ENCODE measurements around the gene HELZ. TPM values are rescaled to one million over a fixed set of nuclear protein-coding genes. Genes with fewer than 3 reads are reported as not detected.

The HELZ gene
- polyA plus RNA-seq, 3 donors: 24.8 to 44.1 (median 39.9) TPM

DNA sequence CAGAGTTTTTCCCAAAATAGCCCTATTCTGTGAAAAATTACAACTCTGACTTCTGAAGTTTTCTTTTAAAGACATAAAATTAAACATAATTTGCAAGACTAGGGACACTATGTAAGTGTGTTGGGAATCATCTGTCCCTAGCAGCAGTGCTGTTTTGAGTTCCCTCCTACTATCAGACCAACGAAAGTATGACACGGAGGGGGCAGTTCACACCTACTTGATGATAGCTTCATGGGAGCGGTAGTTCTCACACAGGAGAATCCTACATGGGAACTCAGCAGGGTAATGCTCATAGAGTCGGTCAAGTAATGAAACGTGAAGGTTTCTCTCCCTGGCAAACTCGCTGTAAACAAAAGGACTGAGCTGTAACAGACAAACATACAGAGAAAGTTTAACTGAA lies 96.6 kb downstream of the HELZ start:
- Mint-ChIP-seq H3K36me3 (peaks cover 79 to 89% of the 10 kb centered on the region in 2 donors), H3K4me3 (no peak overlapping the region), H3K4me1 (no peaks in the 10 kb centered on the region), H3K27me3 (ENCODE audit: low read depth in 3 of 3) (no peaks in the 10 kb centered on the region), H3K27ac (peak overlapping the region in 1 of 7 donors; percentile 27), H3K9me3 (peaks cover 0 to 3% (median 0%) of the 10 kb centered on the region in 7 donors)
- no peaks in the 10 kb centered on the region for H3K9me3 ChIP-seq (replicated peaks in 1 of 2; ENCODE audit: control insufficient read depth in 1 of 2, insufficient read depth in 1 of 2, low read length in 2 of 2)
- no peak overlapping the region for H3K4me2 ChIP-seq (replicated peaks; ENCODE audit: extremely low read depth, low read length, poor library complexity, severe bottlenecking)
- H3K27me3 ChIP-seq (ENCODE audit: control insufficient read depth in 2 of 2, insufficient read depth in 2 of 2, low read length in 2 of 2): no peaks in the 10 kb centered on the region
- WGBS (ENCODE audit: insufficient coverage): 100% methylated on average over 1 of the region's 6 CpGs
- peaks cover 35% of the 10 kb centered on the region for H4K20me1 ChIP-seq (ENCODE audit: insufficient read depth, low read length)
- H3K4me1 ChIP-seq (ENCODE audit: control insufficient read depth in 1 of 2, insufficient read depth in 2 of 2, low read length in 2 of 2): no peaks in the 10 kb centered on the region
- H3K9ac ChIP-seq (ENCODE audit: insufficient read depth, low read length, poor library complexity, severe bottlenecking): no peak overlapping the region
- intact Hi-C loops (cut with micrococcal nuclease): no loop called here
- no peak for DNase-seq
- no peak overlapping the region for H3K4me3 ChIP-seq (replicated peaks in 1 of 3; ENCODE audit: low read depth in 2 of 3, low read length in 3 of 3)
- no peak overlapping the region for H2AFZ ChIP-seq (ENCODE audit: insufficient read depth, low read depth, low read length, poor library complexity, severe bottlenecking)
- peaks cover 81 to 100% of the 10 kb centered on the region in 2 donors for H3K36me3 ChIP-seq (replicated peaks in 1 of 2; ENCODE audit: control insufficient read depth in 1 of 2, insufficient read depth in 2 of 2, low read length in 2 of 2)
- no peak for TF ChIP-seq CTCF (IDR thresholded peaks at IDR 0.05)
- no peak overlapping the region for H3K27ac ChIP-seq (ENCODE audit: low read depth in 1 of 2, low read length in 2 of 2)
- H3K79me2 ChIP-seq (ENCODE audit: insufficient read depth, low read length): peaks cover 5% of the 10 kb centered on the region

- Histone ChIP-seq H3K36me3 (replicated peaks in 1 of 2; ENCODE audit: control insufficient read depth in 1 of 2, insufficient read depth in 2 of 2, low read length in 2 of 2) (peaks cover 80 to 87% of the 10 kb centered on the region in 2 donors), H3K9me3 (replicated peaks in 1 of 2; ENCODE audit: control insufficient read depth in 1 of 2, insufficient read depth in 1 of 2, low read length in 2 of 2) (no peaks in the 10 kb centered on the region), H2AFZ (ENCODE audit: insufficient read depth, low read depth, low read length, poor library complexity, severe bottlenecking) (no peak overlapping the region), H3K4me2 (replicated peaks; ENCODE audit: extremely low read depth, low read length, poor library complexity, severe bottlenecking) (no peak overlapping the region), H3K79me2 (ENCODE audit: insufficient read depth, low read length) (peaks cover 7% of the 10 kb centered on the region), H3K4me1 (ENCODE audit: control insufficient read depth in 1 of 2, insufficient read depth in 2 of 2, low read length in 2 of 2) (peaks cover 3 to 6% of the 10 kb centered on the region in 2 donors), H3K4me3 (replicated peaks in 1 of 3; ENCODE audit: low read depth in 2 of 3, low read length in 3 of 3) (no peak overlapping the region), H3K27me3 (ENCODE audit: control insufficient read depth in 2 of 2, insufficient read depth in 2 of 2, low read length in 2 of 2) (no peaks in the 10 kb centered on the region), H3K9ac (ENCODE audit: insufficient read depth, low read length, poor library complexity, severe bottlenecking) (no peak overlapping the region), H4K20me1 (ENCODE audit: insufficient read depth, low read length) (peaks cover 15% of the 10 kb centered on the region), H3K27ac (ENCODE audit: low read depth in 1 of 2, low read length in 2 of 2) (no peak overlapping the region)
- WGBS (ENCODE audit: insufficient coverage): no CpG with 5 or more reads among the region's 4 CpGs
- Mint-ChIP-seq H3K27me3 (ENCODE audit: low read depth in 3 of 3) (no peaks in the 10 kb centered on the region), H3K36me3 (peaks cover 72 to 77% of the 10 kb centered on the region in 2 donors), H3K9me3 (peaks cover 0 to 5% (median 3%) of the 10 kb centered on the region in 7 donors), H3K4me1 (peaks cover 8% of the 10 kb centered on the region), H3K27ac (peak overlapping the region in 1 of 7 donors; percentile 4), H3K4me3 (no peak overlapping the region)
- intact Hi-C loops (cut with micrococcal nuclease): no loop called here
- TF ChIP-seq CTCF (IDR thresholded peaks at IDR 0.05): no peak
- DNase-seq: no peak
These were observed 99.7 kb downstream of the HELZ start for GRCh38 chr17:67145183-67145805.

All from CD14-positive monocyte (primary cell).